OCI-LY1 (cell line): Measurements from ENCODE around the gene UNCX.

Experiments
- H2AFZ ChIP-seq: fragments of 200-600 bp; sonication (generic), shearing (Covaris generic); 2 replicates; pipeline ENCODE4 v1.6.0; 2014; ENCODE audit warnings: antibody characterized with exemption, mild to moderate bottlenecking, low read length
- H3F3A ChIP-seq: fragments of 200-600 bp; sonication (generic), shearing (Covaris generic); 2 replicates; pipeline ENCODE4 v1.6.0; 2014; ENCODE audit warnings: mild to moderate bottlenecking, antibody characterized with exemption, low read length, moderate library complexity; ENCODE audit not compliant: insufficient read depth
- H3K27ac ChIP-seq: fragments of 200-600 bp; sonication (generic); 2 replicates; pipeline ENCODE4 v1.5.1; 2014; ENCODE audit warnings: low read length, mixed run types, mild to moderate bottlenecking, low read depth; ENCODE audit not compliant: poor library complexity, severe bottlenecking
- H3K27me3 ChIP-seq: fragments of 200-600 bp; sonication (generic); 2 replicates; pipeline ENCODE4 v1.6.0; 2014; ENCODE audit warnings: antibody characterized with exemption, mild to moderate bottlenecking, low read length, moderate library complexity; ENCODE audit not compliant: insufficient read depth
- H3K36me3 ChIP-seq: fragments of 200-600 bp; sonication (generic); 2 replicates; pipeline ENCODE4 v1.6.1; 2014; ENCODE audit warnings: mild to moderate bottlenecking, antibody characterized with exemption, low read length, moderate library complexity, mixed read lengths; ENCODE audit not compliant: insufficient read depth
- H3K4me1 ChIP-seq: fragments of 200-600 bp; sonication (generic); 2 replicates; pipeline ENCODE4 v1.5.1; 2014; ENCODE audit warnings: mild to moderate bottlenecking, low read length, moderate library complexity; ENCODE audit not compliant: insufficient read depth, severe bottlenecking
- H3K4me2 ChIP-seq: fragments of 200-600 bp; sonication (generic), shearing (Covaris generic); 2 replicates; pipeline ENCODE4 v1.6.1; 2014; ENCODE audit warnings: low read length
- H3K4me3 ChIP-seq: fragments of 200-600 bp; sonication (generic); 2 replicates; pipeline ENCODE4 v1.5.1; 2014; ENCODE audit warnings: low read length, low read depth, mild to moderate bottlenecking, mixed read lengths; ENCODE audit not compliant: poor library complexity, severe bottlenecking
- H3K79me2 ChIP-seq: fragments of 200-600 bp; shearing (Covaris generic); 2 replicates; pipeline ENCODE4 v1.6.1; 2016; ENCODE audit warnings: mixed run types, low read length, mixed read lengths; ENCODE audit not compliant: insufficient read depth
- H3K9ac ChIP-seq: fragments of 200-600 bp; sonication (generic), shearing (Covaris generic); 2 replicates; pipeline ENCODE4 v1.6.1; 2014; ENCODE audit warnings: mild to moderate bottlenecking, low read length, mixed read lengths
- H3K9me2 ChIP-seq: fragments of 200-600 bp; sonication (generic), shearing (Covaris generic); 2 replicates; pipeline ENCODE4 v1.6.1; 2014; ENCODE audit warnings: low read depth, mild to moderate bottlenecking, low read length, mixed read lengths
- H3K9me3 ChIP-seq: fragments of 200-600 bp; shearing (Covaris generic); 2 replicates; pipeline ENCODE4 v1.6.1; 2014; ENCODE audit warnings: low read length, mixed read lengths
- H4K20me1 ChIP-seq: fragments of 200-600 bp; sonication (generic), shearing (Covaris generic); 2 replicates; pipeline ENCODE4 v1.6.0; 2016; ENCODE audit warnings: mild to moderate bottlenecking, low read length; ENCODE audit not compliant: insufficient read depth
- CTCF ChIP-seq: fragments of 200-600 bp; sonication (generic), shearing (Covaris generic); IDR thresholded peaks from 2 replicates; pipeline ENCODE4 v1.5.1; 2017; ENCODE audit warnings: mild to moderate bottlenecking, antibody characterized with exemption, low read length, moderate library complexity, mixed read lengths
- EZH2 ChIP-seq: fragments of 200-600 bp; sonication (generic), shearing (Covaris generic); IDR thresholded peaks from 2 replicates; pipeline ENCODE4 v1.8.0; 2017; ENCODE audit warnings: borderline replicate concordance, mixed run types, mild to moderate bottlenecking, antibody characterized with exemption, low read length, moderate library complexity, mixed read lengths

The UNCX gene

GRCh38 chr7:1242606-1243289, 10.1 kb downstream of the UNCX start:
- Histone ChIP-seq H3K4me2 (no peak overlapping the region), H3K9me2 (no peaks in the 10 kb centered on the region), H4K20me1 (no peaks in the 10 kb centered on the region), H3K27ac (no peak overlapping the region), H2AFZ (no peak overlapping the region), H3K4me1 (no peaks in the 10 kb centered on the region), H3K9ac (no peak overlapping the region), H3K27me3 (0 out of 2 replicates have a peak, but pooled peaks cover 3% of the 10 kb centered on the region), H3K79me2 (no peaks in the 10 kb centered on the region), H3K4me3 (no peak overlapping the region), H3K36me3 (no peaks in the 10 kb centered on the region), H3F3A (no peaks in the 10 kb centered on the region), H3K9me3 (no peaks in the 10 kb centered on the region)
- TF ChIP-seq CTCF (no peak), EZH2 (no peak)

- Histone ChIP-seq H3F3A (no peaks in the 10 kb centered on the region), H3K36me3 (no peaks in the 10 kb centered on the region), H2AFZ (no peak overlapping the region), H3K4me3 (no peak overlapping the region), H3K4me1 (no peaks in the 10 kb centered on the region), H3K27ac (no peak overlapping the region), H3K4me2 (no peak overlapping the region), H3K9me3 (no peaks in the 10 kb centered on the region), H4K20me1 (no peaks in the 10 kb centered on the region), H3K79me2 (no peaks in the 10 kb centered on the region), H3K9ac (no peak overlapping the region), H3K9me2 (no peaks in the 10 kb centered on the region), H3K27me3 (0 out of 2 replicates have a peak, but pooled peaks cover 3% of the 10 kb centered on the region)
- TF ChIP-seq EZH2 (no peak), CTCF (no peak)
Measured at GRCh38 chr7:1243290-1243963, 10.8 kb downstream of the UNCX start.

- H3F3A ChIP-seq = no peaks in the 10 kb centered on the region
- H3K4me2 ChIP-seq = no peak overlapping the region
- no peaks in the 10 kb centered on the region for H3K4me1 ChIP-seq
- no peaks in the 10 kb centered on the region for H3K79me2 ChIP-seq
- H3K4me3 ChIP-seq = no peak overlapping the region
- H3K27me3 ChIP-seq = 0 out of 2 replicates have a peak, but pooled peaks cover 3% of the 10 kb centered on the region
- TF ChIP-seq EZH2 (no peak), CTCF (no peak)
- no peaks in the 10 kb centered on the region for H3K9me3 ChIP-seq
- H3K9me2 ChIP-seq = no peaks in the 10 kb centered on the region
- H3K9ac ChIP-seq = no peak overlapping the region
- no peak overlapping the region for H3K27ac ChIP-seq
- no peaks in the 10 kb centered on the region for H4K20me1 ChIP-seq
- no peaks in the 10 kb centered on the region for H3K36me3 ChIP-seq
- no peak overlapping the region for H2AFZ ChIP-seq
Measured at GRCh38 chr7:1243964-1244416, 11.3 kb downstream of the UNCX start.
